GM19043 (cell line): ENCODE results near the gene PGGHG.
A peak's percentile ranks its signal among the peaks of the same experiment; 100 is the strongest.

Experiments used
- ATAC-seq: cut with Tn5 transposase; IDR thresholded peaks from one replicate; pipeline ENCODE4 v1.9.1; 2021; ENCODE audit warnings: low read depth; ENCODE audit not compliant: unreplicated experiment

PGGHG gene

DNA sequence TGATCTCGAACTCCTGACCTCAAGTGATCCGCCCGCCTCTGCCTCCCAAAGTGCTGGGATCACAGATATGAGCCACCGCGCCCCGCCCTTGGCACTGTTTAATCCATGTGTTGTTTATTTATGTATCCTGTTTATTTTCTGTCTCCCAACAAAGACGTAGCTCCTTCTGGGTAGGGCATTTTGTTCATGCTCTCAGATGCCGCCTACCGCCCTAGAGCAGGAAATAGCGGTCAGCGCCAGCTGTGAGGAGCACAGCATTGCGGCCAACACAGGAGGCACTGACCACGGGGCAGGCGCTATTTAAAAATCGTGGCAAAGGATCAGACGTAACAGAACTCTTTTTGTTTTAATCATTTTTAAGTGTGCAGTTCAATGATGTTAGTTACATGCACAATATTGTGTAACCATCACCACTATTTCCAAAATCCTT lies 20.2 kb upstream of the PGGHG start:
- ATAC-seq, result peak; percentile 29

DNA sequence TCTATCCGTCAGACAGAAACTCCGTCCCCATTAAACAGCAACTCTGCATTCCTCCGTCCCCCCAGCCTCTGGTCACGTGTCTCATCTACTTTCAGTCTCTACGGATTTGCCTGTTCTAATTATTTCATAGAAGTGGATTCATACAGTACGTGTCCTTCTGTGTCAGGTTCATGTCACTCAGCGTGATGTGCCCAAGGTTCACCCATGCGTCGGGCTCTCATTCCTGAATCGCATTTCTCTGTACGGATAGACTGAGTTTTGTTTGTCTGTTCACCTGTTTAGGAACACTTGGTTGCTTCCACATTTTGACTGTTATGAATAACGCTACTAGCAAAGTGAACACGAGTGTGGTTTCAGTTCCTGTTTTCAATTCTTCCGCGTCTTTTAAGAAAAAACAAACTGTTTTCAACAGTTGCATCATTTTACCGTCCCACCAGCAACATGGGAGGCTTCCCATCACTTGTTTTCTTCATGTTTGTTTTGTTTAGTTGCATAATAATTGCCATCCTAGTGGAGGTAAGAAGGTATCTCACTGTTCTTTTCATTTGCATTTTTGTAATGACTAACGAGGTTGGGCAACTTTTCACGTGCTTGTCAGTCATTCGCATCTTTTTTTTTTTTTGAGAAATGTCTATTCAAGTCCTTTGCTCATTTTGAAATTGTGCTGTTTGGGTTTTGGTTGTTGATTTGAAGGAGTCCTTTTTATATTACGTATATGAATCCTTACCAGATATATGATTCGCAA lies 19.6 kb upstream of the PGGHG start:
- peak; percentile 76 for ATAC-seq

DNA sequence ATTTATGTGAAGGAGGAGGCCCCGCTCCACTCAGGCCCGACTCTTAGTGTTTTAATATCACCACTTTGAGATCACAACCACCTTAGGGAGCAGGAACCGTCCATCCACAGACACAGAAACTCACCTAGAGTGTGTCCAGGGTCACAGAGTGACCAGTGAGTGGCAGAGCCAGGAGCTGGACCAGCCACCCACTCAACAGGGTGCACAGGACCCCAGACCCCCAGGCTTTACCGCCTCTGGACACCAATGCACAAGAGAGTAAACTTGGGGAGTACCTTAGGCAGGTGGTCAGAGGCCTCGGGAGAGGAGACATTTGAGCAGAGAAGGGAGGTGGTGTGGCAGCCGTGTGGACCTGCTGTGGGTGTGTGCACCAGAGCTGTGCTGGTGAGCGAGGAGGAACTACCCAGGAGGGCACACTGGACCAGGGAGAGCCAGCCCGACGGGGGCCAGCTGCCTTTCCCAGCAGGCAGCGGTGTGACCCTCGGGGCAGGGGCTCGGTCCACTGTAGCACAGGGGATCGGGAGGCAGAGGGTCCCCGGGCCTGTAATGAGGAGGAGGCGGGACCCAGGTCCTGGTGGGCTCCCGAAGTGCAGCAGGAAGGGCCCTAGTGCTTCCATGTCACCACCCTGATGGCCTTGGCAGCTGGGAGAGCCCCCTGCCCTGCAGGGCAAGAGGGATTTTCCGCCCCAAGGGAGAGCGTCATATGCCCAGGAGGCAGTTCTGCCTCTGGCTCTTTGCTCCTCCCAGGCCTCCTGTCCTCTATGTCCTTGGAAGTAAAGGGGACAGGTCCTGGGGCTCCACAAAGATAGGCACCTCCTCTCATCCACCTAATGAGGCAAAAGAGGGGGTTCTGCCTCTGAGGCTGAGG lies 18.2 kb upstream of the PGGHG start:
- no peak for ATAC-seq

DNA sequence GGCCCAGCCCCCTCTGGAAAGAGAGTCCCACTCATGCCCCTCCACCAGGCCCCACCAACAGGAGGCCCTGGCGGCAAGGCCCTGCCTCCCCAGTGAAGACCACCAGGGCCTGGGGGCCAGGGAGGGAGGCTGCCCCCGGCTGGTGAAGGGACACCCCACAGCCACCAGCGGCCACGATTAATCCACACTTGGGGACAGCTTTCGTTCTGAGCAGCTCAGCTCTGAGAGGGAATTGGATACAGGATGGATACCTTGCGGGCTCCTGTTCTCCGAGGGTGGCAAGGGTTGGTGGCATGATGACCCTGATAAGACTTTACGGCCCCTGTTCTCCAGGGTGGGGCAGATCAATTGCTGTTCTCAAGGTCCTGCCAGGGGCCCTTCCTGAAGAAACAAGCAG lies 17.6 kb upstream of the PGGHG start:
- no peak for ATAC-seq

DNA sequence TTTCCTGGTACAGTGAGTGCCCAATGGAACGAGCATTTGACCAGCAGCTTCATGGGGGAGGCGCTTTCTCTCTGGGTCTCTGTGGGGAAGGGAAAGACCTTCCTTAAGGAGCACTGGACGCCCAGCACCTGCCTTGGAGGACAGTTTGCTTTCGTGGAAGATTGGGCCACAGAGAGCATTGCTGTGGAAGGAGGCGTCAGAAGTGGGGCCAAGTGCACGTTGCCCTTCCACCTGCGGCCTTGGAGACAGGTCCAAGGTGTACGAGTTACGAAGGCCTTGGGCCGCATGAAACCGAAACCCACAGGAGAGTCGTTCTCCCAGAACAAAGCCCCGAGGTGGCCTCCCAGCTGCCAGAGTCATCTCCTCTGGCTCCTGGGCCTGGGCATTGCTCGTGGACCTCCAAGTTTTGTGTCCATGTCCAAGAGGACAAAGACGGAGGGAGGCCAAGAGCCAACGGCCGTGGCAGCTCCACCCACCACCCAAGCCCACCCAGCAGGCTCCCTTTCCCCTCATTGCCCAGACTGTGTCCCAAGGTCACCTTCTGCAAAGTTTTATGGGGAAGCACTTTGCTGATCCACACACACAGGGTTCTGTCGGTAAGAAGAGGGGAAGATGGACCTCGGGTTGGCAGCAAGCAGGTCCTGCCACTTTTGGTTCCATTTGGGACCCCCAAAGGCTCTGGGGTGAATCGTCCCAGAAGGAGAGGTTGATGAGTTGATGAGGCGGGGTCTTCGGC lies 16.6 kb upstream of the PGGHG start:
- ATAC-seq, result no peak

DNA sequence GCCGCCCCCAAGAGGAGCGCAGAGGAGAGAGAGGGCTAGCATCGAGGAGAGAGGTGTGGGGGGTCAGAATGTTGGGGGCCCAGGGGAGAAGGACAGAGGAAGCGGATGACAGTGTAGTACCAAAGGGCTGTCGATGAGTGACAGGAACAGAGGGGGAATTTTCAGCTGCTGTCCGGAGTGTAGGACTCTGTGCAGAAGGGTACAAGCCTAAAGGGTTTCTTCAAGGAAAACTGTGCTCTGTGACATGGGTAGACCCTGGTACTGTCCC lies 16.1 kb upstream of the PGGHG start:
- no peak for ATAC-seq

DNA sequence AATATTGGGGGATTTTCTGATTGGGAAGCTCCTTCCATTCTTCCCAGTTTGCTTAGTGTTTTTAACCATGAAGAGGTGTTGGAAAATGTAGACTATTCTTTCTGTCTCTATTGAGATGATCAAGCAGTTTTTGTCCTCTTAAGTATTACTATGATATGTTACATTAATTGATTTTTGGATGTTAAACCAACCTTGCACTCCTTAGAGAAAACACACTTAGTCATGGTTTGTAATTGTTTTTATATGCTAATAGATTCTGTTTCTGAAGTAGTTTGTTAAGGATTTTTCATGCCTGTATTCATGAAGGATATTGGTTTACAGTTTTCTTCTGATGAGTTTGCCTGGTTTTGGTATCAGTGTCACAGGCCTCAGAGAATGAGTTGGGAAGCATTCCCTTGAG lies 12.7 kb upstream of the PGGHG start:
- ATAC-seq, result no peak

DNA sequence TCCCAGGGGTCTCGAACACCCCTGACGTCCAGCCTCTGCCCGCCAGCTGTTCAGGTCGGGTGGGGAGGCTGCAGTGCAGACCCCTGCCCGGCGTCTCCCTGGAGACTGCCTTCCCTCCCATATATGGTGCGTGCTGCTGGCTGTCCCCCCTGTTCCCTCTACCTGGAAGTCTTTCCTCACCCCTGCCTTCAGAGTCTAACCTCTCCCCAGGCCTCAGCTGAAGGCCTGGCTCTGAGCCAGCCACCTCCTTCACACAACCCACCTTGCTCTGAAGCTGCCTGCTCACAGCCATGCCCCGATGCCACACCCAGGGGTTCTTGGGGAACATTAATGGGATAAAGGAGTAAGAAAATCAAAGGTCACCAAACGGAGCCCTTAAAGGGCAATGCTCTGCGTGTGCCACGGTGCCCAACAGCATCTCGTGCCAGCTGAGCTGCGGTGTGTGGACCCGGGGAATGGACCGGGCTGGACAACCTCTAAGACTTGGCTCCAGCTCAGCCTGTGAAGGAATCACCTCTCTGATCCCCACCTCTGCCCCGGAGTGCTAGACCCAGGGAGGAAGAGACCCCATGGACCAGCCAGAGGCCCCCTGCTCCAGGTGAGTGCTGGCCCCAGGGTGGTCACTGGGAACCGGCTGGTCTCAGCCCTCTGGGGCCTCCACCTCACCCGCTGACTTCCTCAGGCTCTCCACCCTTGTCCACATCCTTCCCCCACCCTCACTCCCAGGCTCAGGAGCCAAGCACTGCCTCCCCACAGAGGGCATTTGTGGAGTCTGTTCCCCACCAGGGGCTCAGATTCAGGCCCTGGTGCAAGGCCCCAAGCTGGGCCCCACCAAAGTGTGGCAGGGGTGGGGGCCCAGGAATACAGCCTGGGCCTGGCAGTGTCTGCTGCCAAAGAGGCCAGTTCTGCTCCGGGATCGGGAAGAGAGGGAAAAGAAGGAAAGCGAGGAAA lies 10.7 kb upstream of the PGGHG start, which contains the start of gene NLRP6:
Gene NLRP6, plus strand, starts transcription at position 407 of the 951 bp plus-strand sequence. Its CDS starts 163 bp downstream, at position 570.
- ATAC-seq, result no peak

DNA sequence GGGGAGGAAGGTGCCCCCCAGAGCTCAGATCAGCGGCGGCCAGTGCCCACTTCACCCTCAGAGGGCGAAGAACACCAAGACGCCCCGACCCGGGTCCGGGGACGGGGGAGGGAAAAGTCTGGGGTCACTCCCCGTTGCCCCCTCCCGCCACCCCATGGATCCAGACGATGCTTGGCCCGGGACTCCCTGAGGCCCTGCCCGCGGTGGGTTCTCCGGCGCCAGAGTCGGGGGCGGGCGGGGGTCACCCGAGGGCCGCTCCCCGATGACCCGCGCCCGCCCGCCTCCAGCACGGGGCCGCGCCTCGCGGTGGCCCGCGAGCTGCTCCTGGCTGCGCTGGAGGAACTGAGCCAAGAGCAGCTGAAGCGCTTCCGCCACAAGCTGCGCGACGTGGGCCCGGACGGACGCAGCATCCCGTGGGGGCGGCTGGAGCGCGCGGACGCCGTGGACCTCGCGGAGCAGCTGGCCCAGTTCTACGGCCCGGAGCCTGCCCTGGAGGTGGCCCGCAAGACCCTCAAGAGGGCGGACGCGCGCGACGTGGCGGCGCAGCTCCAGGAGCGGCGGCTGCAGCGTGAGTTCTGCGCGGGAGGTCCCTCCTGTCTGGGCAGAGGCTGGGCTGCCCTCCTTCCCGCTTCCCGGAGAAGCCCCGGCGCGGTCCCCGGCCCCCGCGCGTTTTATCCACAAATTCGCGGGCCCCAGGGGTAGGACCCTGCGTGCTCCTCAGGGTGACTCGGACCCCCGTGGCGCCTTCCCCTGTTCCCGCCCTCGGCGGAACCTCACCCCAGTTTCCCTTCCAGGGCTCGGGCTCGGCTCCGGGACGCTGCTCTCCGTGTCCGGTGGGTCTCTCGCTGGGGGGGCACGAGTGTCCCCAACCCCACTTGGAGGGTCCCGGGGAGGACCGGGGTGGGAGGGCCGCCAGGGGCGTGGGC lies 9.6 kb upstream of the PGGHG start:
- ATAC-seq, result no peak

DNA sequence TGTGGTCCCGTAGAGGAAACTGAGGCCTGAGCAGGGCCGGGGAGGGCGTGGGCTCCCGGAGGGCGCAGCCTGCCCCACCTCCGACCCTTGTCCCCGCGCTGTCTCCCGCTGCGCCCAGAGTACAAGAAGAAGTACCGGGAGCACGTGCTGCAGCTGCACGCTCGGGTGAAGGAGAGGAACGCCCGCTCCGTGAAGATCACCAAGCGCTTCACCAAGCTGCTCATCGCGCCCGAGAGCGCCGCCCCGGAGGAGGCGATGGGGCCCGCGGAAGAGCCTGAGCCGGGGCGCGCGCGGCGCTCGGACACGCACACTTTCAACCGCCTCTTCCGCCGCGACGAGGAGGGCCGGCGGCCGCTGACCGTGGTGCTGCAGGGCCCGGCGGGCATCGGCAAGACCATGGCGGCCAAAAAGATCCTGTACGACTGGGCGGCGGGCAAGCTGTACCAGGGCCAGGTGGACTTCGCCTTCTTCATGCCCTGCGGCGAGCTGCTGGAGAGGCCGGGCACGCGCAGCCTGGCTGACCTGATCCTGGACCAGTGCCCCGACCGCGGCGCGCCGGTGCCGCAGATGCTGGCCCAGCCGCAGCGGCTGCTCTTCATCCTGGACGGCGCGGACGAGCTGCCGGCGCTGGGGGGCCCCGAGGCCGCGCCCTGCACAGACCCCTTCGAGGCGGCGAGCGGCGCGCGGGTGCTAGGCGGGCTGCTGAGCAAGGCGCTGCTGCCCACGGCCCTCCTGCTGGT lies 8.8 kb upstream of the PGGHG start:
- no peak for ATAC-seq

DNA sequence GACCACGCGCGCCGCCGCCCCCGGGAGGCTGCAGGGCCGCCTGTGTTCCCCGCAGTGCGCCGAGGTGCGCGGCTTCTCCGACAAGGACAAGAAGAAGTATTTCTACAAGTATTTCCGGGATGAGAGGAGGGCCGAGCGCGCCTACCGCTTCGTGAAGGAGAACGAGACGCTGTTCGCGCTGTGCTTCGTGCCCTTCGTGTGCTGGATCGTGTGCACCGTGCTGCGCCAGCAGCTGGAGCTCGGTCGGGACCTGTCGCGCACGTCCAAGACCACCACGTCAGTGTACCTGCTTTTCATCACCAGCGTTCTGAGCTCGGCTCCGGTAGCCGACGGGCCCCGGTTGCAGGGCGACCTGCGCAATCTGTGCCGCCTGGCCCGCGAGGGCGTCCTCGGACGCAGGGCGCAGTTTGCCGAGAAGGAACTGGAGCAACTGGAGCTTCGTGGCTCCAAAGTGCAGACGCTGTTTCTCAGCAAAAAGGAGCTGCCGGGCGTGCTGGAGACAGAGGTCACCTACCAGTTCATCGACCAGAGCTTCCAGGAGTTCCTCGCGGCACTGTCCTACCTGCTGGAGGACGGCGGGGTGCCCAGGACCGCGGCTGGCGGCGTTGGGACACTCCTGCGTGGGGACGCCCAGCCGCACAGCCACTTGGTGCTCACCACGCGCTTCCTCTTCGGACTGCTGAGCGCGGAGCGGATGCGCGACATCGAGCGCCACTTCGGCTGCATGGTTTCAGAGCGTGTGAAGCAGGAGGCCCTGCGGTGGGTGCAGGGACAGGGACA lies 8.0 kb upstream of the PGGHG start:
- ATAC-seq, result no peak

DNA sequence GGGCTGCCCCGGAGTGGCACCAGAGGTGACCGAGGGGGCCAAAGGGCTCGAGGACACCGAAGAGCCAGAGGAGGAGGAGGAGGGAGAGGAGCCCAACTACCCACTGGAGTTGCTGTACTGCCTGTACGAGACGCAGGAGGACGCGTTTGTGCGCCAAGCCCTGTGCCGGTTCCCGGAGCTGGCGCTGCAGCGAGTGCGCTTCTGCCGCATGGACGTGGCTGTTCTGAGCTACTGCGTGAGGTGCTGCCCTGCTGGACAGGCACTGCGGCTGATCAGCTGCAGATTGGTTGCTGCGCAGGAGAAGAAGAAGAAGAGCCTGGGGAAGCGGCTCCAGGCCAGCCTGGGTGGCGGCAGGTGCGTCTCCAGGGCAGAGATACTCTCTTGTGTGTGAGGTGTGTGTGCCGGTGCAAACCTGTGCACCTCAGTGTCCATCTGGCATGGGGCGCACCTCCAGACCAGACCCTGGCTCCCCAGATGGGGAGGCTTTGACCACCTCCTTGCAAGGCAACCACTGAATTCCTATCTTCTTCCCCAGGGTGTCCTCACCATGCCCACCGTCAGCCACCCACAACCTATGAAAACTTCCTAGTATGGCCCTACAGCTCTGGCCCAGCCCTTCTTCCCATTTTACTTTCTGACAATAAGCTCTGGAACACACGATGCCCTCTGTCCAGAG lies 7.3 kb upstream of the PGGHG start:
- no peak for ATAC-seq

DNA sequence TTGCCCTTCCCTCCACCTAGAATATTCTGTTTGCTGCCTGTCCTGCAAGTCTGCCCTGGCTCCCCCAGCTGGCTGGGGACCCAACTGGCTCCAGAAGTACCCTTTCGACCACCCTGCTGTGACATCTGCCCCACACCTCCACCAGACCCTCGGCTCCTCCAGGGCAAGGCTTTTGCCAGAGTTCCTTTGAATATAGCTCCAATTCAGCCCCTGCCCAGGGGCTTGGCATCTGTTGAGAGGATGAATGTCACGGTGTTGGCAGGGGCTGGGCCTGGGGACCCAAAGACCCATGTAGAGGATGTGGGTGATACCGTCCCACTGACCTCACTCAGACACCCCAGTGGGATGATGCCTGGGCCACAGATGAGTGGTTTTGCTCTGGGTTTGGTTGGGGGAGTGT lies 6.8 kb upstream of the PGGHG start:
- ATAC-seq, result no peak

DNA sequence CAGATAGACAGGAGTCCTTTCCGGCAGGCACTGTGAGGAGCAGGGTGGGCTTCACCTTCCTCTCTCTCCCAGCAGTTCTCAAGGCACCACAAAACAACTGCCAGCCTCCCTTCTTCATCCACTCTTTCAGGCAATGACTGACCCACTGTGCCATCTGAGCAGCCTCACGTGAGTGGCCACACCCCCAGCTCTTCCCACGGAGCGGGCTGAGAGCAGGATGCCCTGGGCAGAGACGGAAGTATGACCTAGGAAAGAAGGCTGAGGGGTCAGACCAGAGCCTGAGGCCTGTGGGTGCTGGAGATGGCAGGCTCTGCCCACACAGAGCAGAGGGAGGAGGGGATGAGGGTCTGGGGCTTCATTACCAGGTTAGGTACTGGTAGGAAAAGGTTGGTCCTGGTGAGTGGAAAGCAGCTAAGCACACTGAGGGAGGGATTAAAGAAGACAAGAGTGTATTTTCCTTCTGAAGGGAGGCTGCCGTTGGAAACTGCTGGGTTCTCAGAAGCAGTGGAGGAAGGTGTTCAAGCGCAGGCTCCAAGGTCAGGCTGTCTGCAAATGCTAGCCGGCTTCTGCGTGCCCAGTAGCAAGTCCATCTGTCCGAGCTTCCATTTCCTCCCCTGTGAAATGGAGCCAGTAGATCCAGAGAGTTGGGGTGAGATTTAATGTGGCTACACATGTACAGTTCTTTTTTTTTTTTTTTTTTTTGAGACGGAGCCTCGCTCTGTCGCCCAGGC lies 6.1 kb upstream of the PGGHG start:
- no peak for ATAC-seq

DNA sequence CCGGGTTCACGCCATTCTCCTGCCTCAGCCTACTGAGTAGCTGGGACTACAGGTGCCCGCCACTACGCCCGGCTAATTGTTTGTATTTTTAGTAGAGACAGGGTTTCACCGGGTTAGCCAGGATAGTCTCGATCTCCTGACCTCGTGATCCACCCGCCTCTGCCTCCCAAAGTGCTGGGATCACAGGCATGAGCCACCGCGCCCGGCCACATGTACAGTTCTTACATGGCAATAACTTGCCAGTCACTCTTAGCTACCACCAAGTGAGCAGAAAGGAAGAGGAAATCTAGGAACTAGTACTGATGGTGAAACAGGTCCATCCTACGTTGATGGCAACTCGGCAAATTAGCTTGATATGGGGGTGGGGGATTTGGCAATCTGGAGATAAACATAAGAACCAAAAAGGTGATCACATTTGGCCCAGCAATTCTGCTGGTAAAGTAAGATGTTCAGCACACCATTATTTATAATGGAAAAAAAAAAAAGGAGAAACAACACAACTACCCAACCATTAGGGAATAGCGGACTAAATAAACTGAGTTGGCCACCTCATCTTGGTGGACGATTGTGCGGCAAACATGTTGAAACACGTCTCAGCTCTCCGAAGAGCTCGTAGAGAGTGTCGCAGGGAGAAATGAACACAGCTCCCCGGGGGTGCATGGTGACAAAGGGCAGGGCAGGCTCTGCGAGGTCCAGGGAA lies 5.4 kb upstream of the PGGHG start:
- no peak for ATAC-seq
